Stimulated activated CD8-positive, alpha-beta memory T cell treated with anti-CD3 and anti-CD28 coated beads, Interleukin-12 subunit alpha, Interleukin-12 subunit beta, amount 100 ng/mL, for 24 hours (primary cell): ENCODE results near the gene TNKS2.
"Not testable (repeated sequence)": the region's sequence is repeated elsewhere in the genome, so short reads cannot be mapped to it uniquely, and the experiment has no call there.

Experiments
- DNase-seq: peaks from one replicate; pipeline ENCODE4 v3.0.0-alpha.2; 2020; ENCODE audit errors: extremely low read depth

TNKS2 gene

GRCh38 chr10:91865562-91866081 lies 67.4 kb downstream of the TNKS2 start:
- DNase-seq = no peak

- no peak for DNase-seq
Measured at GRCh38 chr10:91875156-91875555, 76.9 kb downstream of the TNKS2 start.

- no peak for DNase-seq
Measured at GRCh38 chr10:91875779-91876178, 77.6 kb downstream of the TNKS2 start.

DNA sequence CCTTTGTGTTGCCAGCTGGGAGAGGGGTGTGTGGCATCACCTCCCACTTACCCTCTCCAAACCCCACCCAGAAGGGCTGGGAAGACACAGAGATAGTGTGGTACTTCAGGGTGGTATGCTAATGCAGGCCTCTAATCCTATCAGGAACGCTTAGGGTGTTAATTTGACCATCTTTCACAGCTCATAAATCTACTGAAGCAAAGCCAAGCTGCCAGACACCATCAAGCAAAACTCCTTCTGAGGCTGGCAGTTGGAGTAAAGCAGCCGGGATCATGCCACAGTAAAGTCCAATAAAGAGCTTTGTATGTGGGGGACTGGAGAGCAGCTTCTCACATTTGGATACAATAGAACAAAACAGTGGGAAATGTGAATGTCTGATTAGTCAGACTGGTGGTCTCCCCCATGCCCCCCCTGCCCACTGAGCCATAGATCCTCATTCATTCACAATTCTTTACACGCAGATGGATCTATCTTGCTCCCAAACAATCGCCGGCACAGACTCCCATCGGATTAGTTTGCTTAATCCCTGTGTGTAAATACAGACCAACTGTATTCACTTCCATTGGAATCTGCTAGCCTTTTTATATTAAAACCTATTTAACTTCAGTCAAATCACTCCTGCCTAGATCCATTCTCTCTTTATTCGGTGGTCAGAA lies 81.4 kb downstream of the TNKS2 start:
- DNase-seq = no peak

GRCh38 chr10:91880310-91880709 lies 82.1 kb downstream of the TNKS2 start:
- DNase-seq = no peak

DNA sequence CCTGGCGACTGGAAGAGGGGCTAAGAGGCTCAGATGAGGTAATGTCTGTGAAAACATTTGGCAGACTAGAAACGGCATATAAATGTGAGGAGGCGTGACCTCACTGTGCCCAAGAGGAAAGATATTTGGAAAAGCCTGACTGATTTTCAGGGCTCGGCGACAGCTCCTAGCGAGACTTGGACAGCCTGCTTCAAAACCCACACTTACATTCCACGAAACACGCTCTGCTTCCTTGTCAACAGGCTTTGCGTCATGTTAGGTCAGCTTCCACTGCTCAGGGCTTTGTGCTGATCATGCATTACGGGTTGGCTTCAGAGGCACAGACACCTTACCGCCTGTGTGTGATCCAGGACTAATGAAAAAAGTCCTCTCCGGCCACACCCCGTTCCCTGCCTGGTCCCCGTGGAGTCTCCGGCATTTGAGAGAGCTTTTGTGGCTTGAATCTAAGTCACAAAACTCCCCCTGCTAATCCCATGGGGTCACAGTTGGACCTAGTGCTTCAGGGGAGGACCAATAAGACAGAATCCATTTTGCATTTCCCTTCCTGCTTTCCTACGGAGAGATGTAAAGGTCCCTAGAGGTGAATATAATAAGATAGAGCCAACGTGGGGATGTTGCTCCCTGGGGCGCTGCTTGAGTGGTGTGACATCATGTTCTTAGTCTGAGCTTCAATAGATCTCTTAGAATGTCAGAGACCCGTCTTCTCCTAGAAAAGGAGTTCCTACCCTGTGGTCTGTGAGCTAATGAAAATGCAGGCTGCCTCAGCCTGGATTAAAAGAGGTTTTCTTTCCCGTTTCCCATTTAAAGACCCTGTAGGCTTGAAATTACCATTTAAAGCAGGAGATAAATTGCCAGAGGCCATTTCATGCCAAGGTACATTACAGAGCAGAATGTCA lies 85.6 kb downstream of the TNKS2 start:
- DNase-seq = no peak

DNA sequence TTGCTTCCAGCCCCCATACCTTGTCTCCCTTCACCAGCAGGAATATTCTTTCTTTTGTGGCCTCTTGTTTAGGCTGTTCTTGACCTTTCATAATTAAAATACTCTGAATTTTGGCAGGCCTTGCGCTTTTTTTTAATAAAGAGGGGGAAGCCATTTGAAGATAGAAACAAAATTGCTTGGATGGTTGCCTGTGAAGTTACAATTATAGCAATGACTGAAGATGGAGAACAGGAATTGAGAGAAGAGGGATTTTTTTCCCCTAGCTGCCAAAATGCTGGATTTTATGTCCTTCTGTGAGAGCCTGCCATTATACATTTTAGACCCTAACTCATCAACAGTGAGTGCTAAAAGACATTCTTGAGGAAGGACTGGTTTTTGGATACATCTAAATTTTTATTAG lies 86.3 kb downstream of the TNKS2 start:
- no peak for DNase-seq

- DNase-seq = no peak
Measured at GRCh38 chr10:91885362-91886079, 87.3 kb downstream of the TNKS2 start.

- no peak for DNase-seq
Measured at GRCh38 chr10:91886954-91887271, 88.7 kb downstream of the TNKS2 start.

GRCh38 chr10:91887272-91888076 lies 89.2 kb downstream of the TNKS2 start:
- no peak for DNase-seq

- no peak for DNase-seq
Measured at GRCh38 chr10:91891125-91892001, 93.1 kb downstream of the TNKS2 start.

- DNase-seq = no peak
Measured at GRCh38 chr10:91893051-91893450, 94.8 kb downstream of the TNKS2 start.

DNA sequence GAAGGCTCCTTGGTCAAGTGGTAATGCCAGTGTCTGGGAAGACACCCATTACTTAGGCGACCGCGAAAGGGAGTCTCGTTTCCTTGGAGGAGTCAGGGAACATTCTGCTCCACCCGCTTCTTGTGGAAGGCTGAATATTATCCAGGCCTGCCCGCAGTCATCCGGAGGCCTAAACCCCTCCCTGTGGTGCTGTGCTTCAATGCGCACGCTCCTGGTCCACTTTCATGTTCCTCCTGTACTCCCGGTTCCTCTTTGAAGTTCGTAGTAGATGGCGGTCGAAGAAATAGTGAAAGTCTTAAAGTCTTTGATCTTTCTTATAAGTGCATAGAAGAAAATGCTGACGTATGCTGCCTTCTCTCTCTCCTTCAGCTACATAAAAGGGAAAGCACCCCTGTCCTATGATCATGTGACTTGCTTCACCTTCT lies 96.0 kb downstream of the TNKS2 start:
- DNase-seq = not testable (repeated sequence)

DNA sequence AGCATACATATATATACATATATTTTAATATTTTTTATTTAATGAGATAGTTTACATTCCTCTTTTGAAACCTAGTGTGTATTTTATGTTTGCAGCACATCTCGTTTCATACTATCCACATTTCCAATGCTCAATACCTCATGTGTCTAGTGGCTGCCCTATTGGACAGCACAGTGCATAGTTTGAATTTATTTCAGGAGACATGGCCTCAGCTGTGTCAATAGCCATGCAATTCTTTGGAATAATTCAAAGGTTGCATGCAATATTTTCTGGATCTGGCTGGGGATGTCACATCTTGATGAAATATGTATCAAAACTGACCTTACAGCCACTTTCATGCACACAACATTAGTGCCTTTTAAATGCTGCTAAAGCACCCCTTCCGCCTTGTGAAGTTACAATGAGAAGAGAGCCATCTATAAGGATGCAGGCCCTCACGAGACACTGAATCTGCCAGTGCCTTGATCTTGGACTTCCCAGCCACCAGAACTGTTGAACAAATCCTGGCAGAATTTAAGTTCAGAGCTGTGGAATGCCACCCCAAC lies 98.1 kb downstream of the TNKS2 start:
- DNase-seq = no peak

DNA sequence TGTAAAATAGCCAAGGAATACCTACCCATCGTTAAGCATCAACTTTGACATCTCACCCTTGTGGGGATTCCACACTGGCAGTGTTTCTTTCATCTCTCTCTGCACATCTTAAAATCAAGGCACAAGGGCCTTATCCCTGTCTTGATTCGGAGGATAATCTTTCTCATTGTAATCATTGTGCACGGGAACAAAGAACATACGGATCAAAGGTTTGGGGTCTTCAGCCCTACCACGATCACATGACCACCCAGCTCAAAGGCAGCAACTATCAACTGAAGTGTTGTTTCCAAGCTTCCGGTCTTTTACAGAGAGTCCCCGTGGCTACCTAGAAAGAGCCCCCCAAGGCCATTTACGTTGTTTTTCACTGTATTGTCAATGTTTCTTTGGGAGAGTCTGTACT lies 99.2 kb downstream of the TNKS2 start:
- DNase-seq = no peak

DNA sequence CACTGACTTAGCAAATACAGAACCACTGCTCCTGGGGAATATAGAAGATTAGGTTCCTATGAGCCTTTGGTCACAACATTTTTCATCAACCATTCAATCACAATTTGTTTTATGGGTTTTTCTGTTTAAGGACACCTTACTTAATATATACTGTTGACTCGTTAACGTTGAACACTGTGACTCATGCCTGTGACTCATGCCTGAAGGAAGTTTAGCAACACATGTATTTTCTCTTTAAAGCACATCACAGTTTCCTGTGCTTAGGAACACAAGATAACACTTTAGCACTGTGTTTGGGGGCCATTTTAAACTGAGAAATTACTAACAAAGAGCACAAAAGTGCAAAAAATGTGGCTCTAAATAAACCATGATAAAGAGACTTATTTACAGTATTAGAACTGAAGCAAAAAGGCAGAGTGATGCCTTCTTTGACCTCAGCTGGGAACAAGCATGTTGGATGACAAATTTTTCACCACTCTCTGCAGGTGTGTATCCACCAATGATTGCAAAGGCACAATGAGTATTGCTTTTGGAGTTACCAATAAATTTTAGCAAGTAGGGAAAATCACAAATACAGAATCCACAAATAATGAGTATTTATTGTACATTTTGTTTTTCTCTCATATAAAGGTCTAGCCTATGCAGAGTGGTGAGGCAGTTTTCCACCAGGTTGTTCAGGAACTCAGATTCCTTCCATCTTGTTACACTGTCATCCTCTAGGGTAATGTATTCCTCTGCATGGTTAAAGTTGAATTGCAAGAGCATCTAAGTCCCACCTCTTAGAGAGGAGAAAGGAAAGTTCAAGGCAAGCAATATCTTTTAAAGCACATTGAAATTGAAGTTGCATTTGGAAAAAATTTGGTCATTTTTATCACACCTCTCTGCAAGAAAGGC lies 103.8 kb downstream of the TNKS2 start:
- DNase-seq = no peak

GRCh38 chr10:91907033-91907594 lies 108.9 kb downstream of the TNKS2 start:
- no peak for DNase-seq

- no peak for DNase-seq
Measured at GRCh38 chr10:91907914-91908336, 109.7 kb downstream of the TNKS2 start.
